Uterus (tissue), 4 donors: ENCODE results near the gene MARCKS. TPM values are rescaled to one million over a fixed set of nuclear protein-coding genes. Genes with fewer than 3 reads are reported as not detected.

Source experiments
- DNase-seq, 2 donors: peaks; one replicate each; pipeline ENCODE4 v3.0.0-alpha.2; 2019 to 2020
- H3K27ac ChIP-seq, 2 donors: fragments of 200-600 bp; sonication (generic); 1 replicate in 1 of 2; 2 replicates in 1 of 2; pipeline ENCODE4 v1.5.1; 2016 to 2018
- H3K27me3 ChIP-seq, 2 donors: fragments of 200-600 bp; sonication (generic); one replicate each; pipeline ENCODE4 v1.5.1; 2018 to 2019; ENCODE audit warnings: control low read depth in 1 of 2
- H3K36me3 ChIP-seq, 2 donors: fragments of 200-600 bp; sonication (generic); one replicate each; pipeline ENCODE4 v1.5.1; 2019; ENCODE audit warnings: control low read depth in 1 of 2
- H3K4me1 ChIP-seq, 2 donors: fragments of 200-600 bp; sonication (generic); one replicate each; pipeline ENCODE4 v1.5.1; 2018 to 2019; ENCODE audit warnings: control low read depth in 1 of 2
- H3K4me3 ChIP-seq, 2 donors: fragments of 200-600 bp; sonication (generic); 1 replicate in 1 of 2; 2 replicates in 1 of 2; pipeline ENCODE4 v1.5.1; 2018 to 2019; ENCODE audit warnings: mild to moderate bottlenecking in 1 of 2
- H3K9me3 ChIP-seq, 2 donors: fragments of 200-600 bp; sonication (generic); one replicate each; pipeline ENCODE4 v1.5.1; 2019; ENCODE audit warnings: control low read depth in 1 of 2
- CTCF ChIP-seq, 4 experiments: fragments of 200-600 bp in 2 of 4; fragments of 450-650 bp in 2 of 4; sonication (generic) in 2 of 4; IDR thresholded peaks; one replicate each; pipeline ENCODE4 v1.5.1; 2016 to 2019; ENCODE audit warnings: antibody characterized with exemption in 4 of 4, mild to moderate bottlenecking in 2 of 4, moderate library complexity in 1 of 4
- POLR2A ChIP-seq, 2 donors: fragments of 450-650 bp; IDR thresholded peaks; one replicate each; pipeline ENCODE4 v1.6.1; 2016; ENCODE audit warnings: antibody characterized with exemption in 2 of 2, mild to moderate bottlenecking in 1 of 2, moderate library complexity in 1 of 2
- intact Hi-C: fragments of 100-400 bp; cut with DNase I; formaldehyde crosslinking; loops from one replicate; pipeline ENCODE4 v1.15.1; 2023; ENCODE audit warnings: low total_unique reads
- total RNA-seq, 4 donors: library from RNA; depleted of rRNA in 3 of 4; stranded (reverse); fragments of >200 nt in 3 of 4; gene quantifications; one replicate each; pipeline versions ENCODE4 v1.1.0 to v1.2.4, GENCODE V29; 2014 to 2023
- donor health status: DM: yes; HTN: yes; CAD: no.

Gene MARCKS
- total RNA-seq, 4 donors from 2014 or later: 14.9 to 140 (median 42.6) TPM

- Histone ChIP-seq H3K9me3 (no peaks in the 10 kb centered on the region), H3K27me3 (no peaks in the 10 kb centered on the region), H3K4me3 (no peak overlapping the region), H3K4me1 (no peaks in the 10 kb centered on the region), H3K27ac (no peak overlapping the region), H3K36me3 (no peaks in the 10 kb centered on the region)
- TF ChIP-seq CTCF (IDR thresholded peaks at IDR 0.05): no peak
- TF ChIP-seq POLR2A (IDR thresholded peaks at IDR 0.05): no peak
- intact Hi-C loops: no loop called here
- no peak for DNase-seq
Observed at GRCh38 chr6:113837170-113837569, 20.0 kb upstream of the MARCKS start.

- Histone ChIP-seq H3K27me3 (no peaks in the 10 kb centered on the region), H3K36me3 (no peaks in the 10 kb centered on the region), H3K4me1 (no peaks in the 10 kb centered on the region), H3K9me3 (no peaks in the 10 kb centered on the region), H3K27ac (no peak overlapping the region), H3K4me3 (no peak overlapping the region)
- TF ChIP-seq CTCF (IDR thresholded peaks at IDR 0.05) (no peak), POLR2A (IDR thresholded peaks at IDR 0.05) (no peak)
- DNase-seq: no peak
- intact Hi-C loops: no loop called here
Observed at GRCh38 chr6:113842165-113842564, 15.0 kb upstream of the MARCKS start.

GRCh38 chr6:113843500-113844073 lies 13.6 kb upstream of the MARCKS start:
- TF ChIP-seq CTCF (IDR thresholded peaks at IDR 0.05) (no peak), POLR2A (IDR thresholded peaks at IDR 0.05) (no peak)
- Histone ChIP-seq H3K27ac (no peak overlapping the region), H3K4me1 (no peaks in the 10 kb centered on the region), H3K9me3 (no peaks in the 10 kb centered on the region), H3K27me3 (no peaks in the 10 kb centered on the region), H3K4me3 (no peak overlapping the region), H3K36me3 (no peaks in the 10 kb centered on the region)
- intact Hi-C loops: no loop called here
- no peak for DNase-seq

GRCh38 chr6:113846577-113846976 lies 10.6 kb upstream of the MARCKS start:
- Histone ChIP-seq H3K36me3 (no peaks in the 10 kb centered on the region), H3K4me3 (no peak overlapping the region), H3K27me3 (no peaks in the 10 kb centered on the region), H3K27ac (no peak overlapping the region), H3K9me3 (no peaks in the 10 kb centered on the region), H3K4me1 (no peaks in the 10 kb centered on the region)
- intact Hi-C loops: no loop called here
- no peak for DNase-seq
- TF ChIP-seq CTCF (IDR thresholded peaks at IDR 0.05): no peak
- no peak for TF ChIP-seq POLR2A (IDR thresholded peaks at IDR 0.05)

GRCh38 chr6:113847447-113847846 lies 9.7 kb upstream of the MARCKS start:
- Histone ChIP-seq H3K36me3 (no peaks in the 10 kb centered on the region), H3K4me3 (no peak overlapping the region), H3K4me1 (no peaks in the 10 kb centered on the region), H3K9me3 (no peaks in the 10 kb centered on the region), H3K27ac (no peak overlapping the region), H3K27me3 (no peaks in the 10 kb centered on the region)
- intact Hi-C loops: no loop called here
- no peak for DNase-seq
- no peak for TF ChIP-seq POLR2A (IDR thresholded peaks at IDR 0.05)
- TF ChIP-seq CTCF (IDR thresholded peaks at IDR 0.05): no peak
